ENCODE measurements around the gene ARHGEF33. TPM values are rescaled to one million over a fixed set of nuclear protein-coding genes. Genes with fewer than 3 reads are reported as not detected.

The ARHGEF33 gene
- total RNA-seq, 1 donor from 2014 or later = 1.3 TPM

GRCh38 chr2:38991899-38992298 is 102.2 kb downstream of the ARHGEF33 start:
- Histone ChIP-seq H3K9me3 (no peaks in the 10 kb centered on the region), H3K4me1 (no peaks in the 10 kb centered on the region), H3K36me3 (peaks cover 94% of the 10 kb centered on the region), H3K27me3 (no peaks in the 10 kb centered on the region), H3K27ac (no peak overlapping the region), H3K4me3 (no peak overlapping the region)
- no peak for TF ChIP-seq CTCF (IDR thresholded peaks at IDR 0.05)
- intact Hi-C loops (cut with DNase I) = no loop called here
- DNase-seq (no peak), ATAC-seq (no peak)

GRCh38 chr2:38997781-38998180 is 108.1 kb downstream of the ARHGEF33 start:
- Histone ChIP-seq H3K27ac (no peak overlapping the region), H3K36me3 (peaks cover 90% of the 10 kb centered on the region), H3K9me3 (no peaks in the 10 kb centered on the region), H3K4me3 (no peak overlapping the region), H3K4me1 (no peaks in the 10 kb centered on the region), H3K27me3 (no peaks in the 10 kb centered on the region)
- no peak for DNase-seq
- TF ChIP-seq CTCF (IDR thresholded peaks at IDR 0.05) = no peak
- peak; percentile 76 for ATAC-seq
- intact Hi-C loops (cut with DNase I) = no loop called here

- TF ChIP-seq CTCF (IDR thresholded peaks at IDR 0.05) = no peak
- intact Hi-C loops (cut with DNase I) = no loop called here
- no peaks in the 10 kb centered on the region for H3K27me3 ChIP-seq
- H3K36me3 ChIP-seq = peaks cover 84% of the 10 kb centered on the region
- H3K27ac ChIP-seq = no peak overlapping the region
- H3K4me1 ChIP-seq = no peaks in the 10 kb centered on the region
- H3K4me3 ChIP-seq = no peak overlapping the region
- ATAC-seq (no peak), DNase-seq (no peak)
- no peaks in the 10 kb centered on the region for H3K9me3 ChIP-seq
These were observed 110.9 kb downstream of the ARHGEF33 start for GRCh38 chr2:39000552-39000951.

- H3K9me3 ChIP-seq = no peaks in the 10 kb centered on the region
- no peak for TF ChIP-seq CTCF (IDR thresholded peaks at IDR 0.05)
- ATAC-seq (no peak), DNase-seq (no peak)
- no peak overlapping the region for H3K27ac ChIP-seq
- peaks cover 81% of the 10 kb centered on the region for H3K36me3 ChIP-seq
- intact Hi-C loops (cut with DNase I) = no loop called here
- H3K4me3 ChIP-seq = no peak overlapping the region
- H3K27me3 ChIP-seq = no peaks in the 10 kb centered on the region
- H3K4me1 ChIP-seq = no peaks in the 10 kb centered on the region
These were observed 118.3 kb downstream of the ARHGEF33 start for GRCh38 chr2:39007875-39008504.

GRCh38 chr2:39008665-39009064 is 119.0 kb downstream of the ARHGEF33 start:
- intact Hi-C loops (cut with DNase I) = no loop called here
- DNase-seq = no peak
- Histone ChIP-seq H3K4me3 (no peak overlapping the region), H3K9me3 (no peaks in the 10 kb centered on the region), H3K36me3 (peaks cover 81% of the 10 kb centered on the region), H3K27ac (no peak overlapping the region), H3K27me3 (no peaks in the 10 kb centered on the region), H3K4me1 (no peaks in the 10 kb centered on the region)
- no peak for ATAC-seq
- TF ChIP-seq CTCF (IDR thresholded peaks at IDR 0.05) = no peak

- TF ChIP-seq CTCF (IDR thresholded peaks at IDR 0.05) = no peak
- intact Hi-C loops (cut with DNase I) = no loop called here
- Histone ChIP-seq H3K27ac (no peak overlapping the region), H3K27me3 (no peaks in the 10 kb centered on the region), H3K4me1 (peaks cover 11% of the 10 kb centered on the region), H3K36me3 (peaks cover 50% of the 10 kb centered on the region), H3K4me3 (no peak overlapping the region), H3K9me3 (no peaks in the 10 kb centered on the region)
- DNase-seq = no peak
- ATAC-seq = no peak
These were observed 124.2 kb downstream of the ARHGEF33 start for GRCh38 chr2:39013871-39014270.

Measured in upper lobe of right lung (tissue), 1 donor.